Stimulated activated CD8-positive, alpha-beta memory T cell treated with anti-CD3 and anti-CD28 coated beads, Interleukin-12 subunit alpha, Interleukin-12 subunit beta, amount 100 ng/mL, for 24 hours (primary cell): ENCODE measurements around the gene NHLRC2.
"Not testable (repeated sequence)": the region's sequence is repeated elsewhere in the genome, so short reads cannot be mapped to it uniquely, and the experiment has no call there.

Experiments
- DNase-seq: peaks from one replicate; pipeline ENCODE4 v3.0.0-alpha.2; 2020; ENCODE audit errors: extremely low read depth

Gene NHLRC2

GRCh38 chr10:113854013-113854760 is at the start of gene NHLRC2, which contains the start of gene DCLRE1A:
TSS of gene NHLRC2 (plus strand) at chr10:113854661. CDS start at chr10:113854873, 212 bp downstream.
TSS of gene DCLRE1A (minus strand) at chr10:113854082. CDS start at chr10:113853182, 900 bp downstream.
- peak; percentile 32 for DNase-seq

- DNase-seq = no peak
Measured at GRCh38 chr10:113806503-113806902, 48.0 kb upstream of the NHLRC2 start.

- no peak for DNase-seq
Measured at GRCh38 chr10:113808168-113808567, 46.3 kb upstream of the NHLRC2 start.

- not testable (repeated sequence) for DNase-seq
Measured at GRCh38 chr10:113814700-113815099, 39.8 kb upstream of the NHLRC2 start.

GRCh38 chr10:113819989-113820388 is 34.5 kb upstream of the NHLRC2 start:
- DNase-seq = no peak

- no peak for DNase-seq
Measured at GRCh38 chr10:113820507-113820906, 34.0 kb upstream of the NHLRC2 start.

GRCh38 chr10:113821306-113821705 is 33.2 kb upstream of the NHLRC2 start:
- not testable (repeated sequence) for DNase-seq

- DNase-seq = no peak
Measured at GRCh38 chr10:113822174-113822573, 32.3 kb upstream of the NHLRC2 start.

- no peak for DNase-seq
Measured at GRCh38 chr10:113823389-113823788, 31.1 kb upstream of the NHLRC2 start.

GRCh38 chr10:113825791-113826190 is 28.7 kb upstream of the NHLRC2 start:
- DNase-seq = no peak

- DNase-seq = not testable (repeated sequence)
Measured at GRCh38 chr10:113828567-113828966, 25.9 kb upstream of the NHLRC2 start.

- no peak for DNase-seq
Measured at GRCh38 chr10:113842171-113842570, 12.3 kb upstream of the NHLRC2 start.

GRCh38 chr10:113843972-113844485 is 10.4 kb upstream of the NHLRC2 start:
- DNase-seq = no peak

- DNase-seq = no peak
Measured at GRCh38 chr10:113846036-113846435, 8.4 kb upstream of the NHLRC2 start.

- no peak for DNase-seq
Measured at GRCh38 chr10:113849140-113849803, 5.2 kb upstream of the NHLRC2 start.

GRCh38 chr10:113849946-113850345 is 4.5 kb upstream of the NHLRC2 start:
- no peak for DNase-seq

- no peak for DNase-seq
Measured at GRCh38 chr10:113853578-113854012, 866 bp upstream of the NHLRC2 start.

GRCh38 chr10:113854761-113855588 is 514 bp downstream of the NHLRC2 start:
- peak; percentile 5 for DNase-seq

- no peak for DNase-seq
Measured at GRCh38 chr10:113856563-113856962, 2.1 kb downstream of the NHLRC2 start.

- no peak for DNase-seq
Measured at GRCh38 chr10:113857210-113857609, 2.7 kb downstream of the NHLRC2 start.

- DNase-seq = no peak
Measured at GRCh38 chr10:113858541-113858940, 4.1 kb downstream of the NHLRC2 start.

- no peak for DNase-seq
Measured at GRCh38 chr10:113859261-113859660, 4.8 kb downstream of the NHLRC2 start.
